Stimulated activated CD8-positive, alpha-beta memory T cell treated with anti-CD3 and anti-CD28 coated beads, Interleukin-4, amount 100 ng/mL, for 24 hours (primary cell): ENCODE results near the gene ZCCHC12.

ENCODE experiments used
- DNase-seq: peaks from one replicate; pipeline ENCODE4 v3.0.0-alpha.2; 2020; ENCODE audit warnings: low read depth

ZCCHC12 gene

GRCh38 chrX:118872102-118872566, 48.5 kb downstream of the ZCCHC12 start:
- no peak for DNase-seq
